Prostate gland (tissue), 2 donors: ENCODE results near the gene SDR39U1.

ENCODE experiments used
- POLR2A ChIP-seq: fragments of 450-650 bp; IDR thresholded peaks from one replicate; pipeline ENCODE4 v1.6.1; 2016; ENCODE audit warnings: antibody characterized with exemption, mild to moderate bottlenecking
- POLR2AphosphoS5 ChIP-seq: sonication (generic); formaldehyde crosslinking; IDR thresholded peaks from one replicate; pipeline ENCODE4 v1.6.1; 2017; ENCODE audit warnings: antibody characterized with exemption
- TF ChIP-seq, protein P1 (sequence below), 4 experiments: fragments of 200-600 bp in 2 of 4; fragments of 450-650 bp in 2 of 4; sonication (generic) in 2 of 4; IDR thresholded peaks; 1 replicate in 3 of 4; 2 replicates in 1 of 4; pipeline ENCODE4 v1.5.1; 2016 to 2019; ENCODE audit warnings: antibody characterized with exemption in 4 of 4, mild to moderate bottlenecking in 2 of 4, moderate library complexity in 2 of 4

DNA sequence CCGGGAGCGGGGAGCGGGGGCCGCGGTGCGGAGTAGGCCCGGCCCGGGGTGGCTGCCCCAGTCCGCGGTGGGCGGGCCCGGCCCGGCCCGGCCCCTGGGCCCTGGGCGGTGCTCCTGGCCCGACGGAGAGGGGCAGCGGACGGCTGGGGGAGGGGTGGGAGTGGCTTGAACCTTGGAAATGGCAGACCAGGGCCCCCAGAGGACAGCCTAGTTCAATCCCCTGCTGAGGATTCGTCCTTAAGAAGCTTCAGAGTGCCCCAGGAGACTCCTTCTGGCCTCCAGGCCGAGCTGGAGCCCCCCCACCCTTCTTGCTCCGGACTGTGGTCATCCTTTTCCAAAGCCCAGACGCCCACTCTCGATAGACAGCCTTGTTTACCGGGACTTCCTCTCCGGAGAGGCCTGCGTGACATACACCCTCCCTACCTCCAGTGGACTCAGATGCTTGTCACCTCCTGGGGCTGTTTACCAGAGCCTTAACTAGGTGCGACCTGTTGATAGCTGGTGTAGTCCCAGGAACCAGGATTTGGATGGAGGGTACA lies 12.4 kb downstream of the SDR39U1 start:
- TF ChIP-seq, protein P1, sequence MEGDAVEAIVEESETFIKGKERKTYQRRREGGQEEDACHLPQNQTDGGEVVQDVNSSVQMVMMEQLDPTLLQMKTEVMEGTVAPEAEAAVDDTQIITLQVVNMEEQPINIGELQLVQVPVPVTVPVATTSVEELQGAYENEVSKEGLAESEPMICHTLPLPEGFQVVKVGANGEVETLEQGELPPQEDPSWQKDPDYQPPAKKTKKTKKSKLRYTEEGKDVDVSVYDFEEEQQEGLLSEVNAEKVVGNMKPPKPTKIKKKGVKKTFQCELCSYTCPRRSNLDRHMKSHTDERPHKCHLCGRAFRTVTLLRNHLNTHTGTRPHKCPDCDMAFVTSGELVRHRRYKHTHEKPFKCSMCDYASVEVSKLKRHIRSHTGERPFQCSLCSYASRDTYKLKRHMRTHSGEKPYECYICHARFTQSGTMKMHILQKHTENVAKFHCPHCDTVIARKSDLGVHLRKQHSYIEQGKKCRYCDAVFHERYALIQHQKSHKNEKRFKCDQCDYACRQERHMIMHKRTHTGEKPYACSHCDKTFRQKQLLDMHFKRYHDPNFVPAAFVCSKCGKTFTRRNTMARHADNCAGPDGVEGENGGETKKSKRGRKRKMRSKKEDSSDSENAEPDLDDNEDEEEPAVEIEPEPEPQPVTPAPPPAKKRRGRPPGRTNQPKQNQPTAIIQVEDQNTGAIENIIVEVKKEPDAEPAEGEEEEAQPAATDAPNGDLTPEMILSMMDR (IDR thresholded peaks at IDR 0.05) = no peak
- TF ChIP-seq POLR2AphosphoS5 (no peak), POLR2A (no peak)
